GM19035 (cell line): Measurements from ENCODE around the gene ALG8.

ENCODE experiments used
- ATAC-seq: cut with Tn5 transposase; IDR thresholded peaks from one replicate; pipeline ENCODE4 v1.9.1; 2021; ENCODE audit not compliant: unreplicated experiment

ALG8 gene

GRCh38 chr11:78160557-78160956 is 21.1 kb upstream of the ALG8 start:
- ATAC-seq = no peak

- no peak for ATAC-seq
Measured at GRCh38 chr11:78158987-78159652, 19.7 kb upstream of the ALG8 start.

DNA sequence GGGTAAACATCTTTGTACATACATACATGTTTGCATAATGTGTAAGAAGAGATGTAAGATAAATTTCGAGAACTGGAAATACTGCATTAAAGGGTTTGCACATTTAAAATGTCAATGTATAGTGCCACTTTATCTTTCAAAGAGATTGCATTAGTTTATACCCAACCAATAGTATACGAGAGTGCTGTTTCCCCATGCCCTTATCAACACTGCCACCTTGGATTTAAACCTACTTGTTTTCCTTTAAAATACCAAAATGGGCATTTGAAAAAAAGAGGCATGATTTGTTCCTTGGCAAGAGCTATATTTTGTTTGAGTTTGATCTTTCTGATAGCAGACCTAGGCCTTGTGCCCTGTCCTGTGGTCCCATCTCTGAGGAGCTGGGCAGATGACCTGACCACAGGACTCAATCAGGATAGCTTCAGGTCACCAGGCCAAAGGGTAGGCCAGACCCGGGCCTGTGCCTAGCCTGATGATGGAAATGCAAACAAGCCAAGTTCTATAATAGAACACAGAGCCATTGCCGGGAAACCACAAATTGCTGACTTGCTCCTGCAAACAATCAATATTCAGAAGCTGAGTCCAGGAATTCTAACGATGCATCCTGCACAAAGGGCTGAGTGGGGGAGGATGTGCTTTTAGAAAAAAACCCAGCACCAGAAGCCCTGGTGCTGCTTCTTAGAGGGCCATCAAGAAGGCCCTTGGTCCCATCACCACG is 16.9 kb upstream of the ALG8 start:
- no peak for ATAC-seq

- ATAC-seq = no peak
Measured at GRCh38 chr11:78151804-78152203, 12.4 kb upstream of the ALG8 start.

DNA sequence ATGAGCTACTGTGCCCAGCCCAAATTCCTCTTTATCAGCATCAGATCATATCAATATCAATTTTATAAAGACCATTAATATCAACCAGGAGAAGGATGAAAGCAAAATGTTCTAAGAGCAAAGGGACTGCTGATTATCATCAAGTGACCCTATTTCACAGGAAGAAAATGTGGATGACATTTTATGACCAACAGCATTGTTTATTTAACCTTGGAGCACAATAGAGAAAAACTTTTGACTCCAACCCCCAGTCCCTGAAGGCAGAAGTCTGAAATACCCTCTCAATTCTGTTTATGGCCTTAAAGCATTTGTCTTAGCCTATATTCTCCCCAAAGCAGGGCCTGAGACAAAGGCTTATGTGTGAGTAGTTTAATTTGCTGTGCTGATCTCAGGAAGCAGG is 11.3 kb upstream of the ALG8 start:
- no peak for ATAC-seq

DNA sequence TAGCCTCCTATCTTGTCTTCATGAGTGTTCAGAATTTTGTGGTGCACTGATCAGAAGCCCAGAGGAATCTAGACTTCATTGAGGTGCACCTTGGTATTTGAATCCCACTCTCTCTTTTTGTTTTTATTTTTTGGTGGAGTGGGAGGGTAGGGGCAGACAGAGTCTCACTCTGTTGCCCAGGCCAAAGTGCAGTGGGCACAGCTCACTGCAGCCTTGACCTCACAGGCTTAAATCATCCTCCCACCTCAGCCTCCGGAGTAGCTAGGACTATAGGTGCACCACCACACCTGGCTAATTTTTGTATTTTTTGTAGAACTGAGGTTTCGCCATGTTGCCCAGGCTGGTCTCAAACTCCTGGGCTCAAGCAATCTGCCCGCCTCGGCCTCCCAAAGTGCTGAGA is 10.9 kb upstream of the ALG8 start:
- ATAC-seq = no peak

GRCh38 chr11:78149646-78150045 is 10.2 kb upstream of the ALG8 start:
- ATAC-seq = no peak

GRCh38 chr11:78147807-78148206 is 8.4 kb upstream of the ALG8 start:
- no peak for ATAC-seq

- no peak for ATAC-seq
Measured at GRCh38 chr11:78145511-78146025, 6.1 kb upstream of the ALG8 start.

DNA sequence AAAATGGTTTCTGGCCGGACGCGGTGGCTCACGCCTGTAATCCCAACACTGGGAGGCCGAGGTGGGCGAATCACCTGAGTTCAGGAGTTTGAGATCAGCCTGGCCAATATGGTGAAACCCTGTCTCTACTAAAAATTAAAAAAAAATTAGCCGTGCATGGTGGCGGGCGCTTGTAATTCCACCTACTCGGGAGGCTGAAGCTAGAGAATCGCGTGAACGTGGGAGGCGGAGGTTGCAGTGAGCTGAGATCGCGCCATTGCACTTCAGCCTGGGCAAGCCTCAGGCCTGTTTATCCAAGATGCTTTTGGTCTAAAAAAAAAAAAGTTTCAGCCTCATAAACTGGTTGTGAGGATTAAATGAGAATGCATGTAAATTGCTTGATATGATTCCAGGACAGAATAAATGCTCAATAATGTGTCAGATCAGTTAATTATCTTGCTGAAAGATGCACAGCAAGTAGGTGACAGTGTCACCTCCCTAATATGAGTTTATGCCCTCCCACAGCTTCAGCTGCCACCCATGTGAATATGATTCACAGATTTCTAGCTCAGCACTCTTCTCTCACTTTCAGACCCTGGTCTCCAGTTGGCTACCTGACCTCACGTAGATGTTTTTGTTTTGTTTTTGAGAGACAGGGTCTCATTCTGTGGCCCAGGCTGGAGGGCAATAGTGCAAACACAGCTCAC is 1.1 kb upstream of the ALG8 start:
- no peak for ATAC-seq

GRCh38 chr11:78138694-78139421 is 568 bp downstream of the ALG8 start:
- peak; percentile 29 for ATAC-seq

DNA sequence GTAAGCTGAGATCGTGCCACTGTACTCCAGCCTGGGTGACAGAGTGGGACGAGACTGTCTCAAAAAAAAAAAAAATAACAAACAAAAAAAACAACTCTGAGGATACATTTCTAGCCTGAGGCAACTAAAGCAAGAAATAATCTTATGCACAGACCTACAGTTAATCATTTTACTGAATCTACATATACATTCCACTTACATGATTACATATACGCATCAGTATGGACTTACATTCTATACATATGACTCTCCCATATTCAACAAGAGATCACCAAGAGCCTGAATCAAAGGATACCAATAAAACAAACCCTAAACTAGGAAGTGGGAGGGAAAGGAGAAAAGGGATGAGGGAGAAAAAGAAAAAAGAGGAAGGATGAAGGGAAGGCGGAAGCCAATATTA is 1.1 kb downstream of the ALG8 start:
- no peak for ATAC-seq

DNA sequence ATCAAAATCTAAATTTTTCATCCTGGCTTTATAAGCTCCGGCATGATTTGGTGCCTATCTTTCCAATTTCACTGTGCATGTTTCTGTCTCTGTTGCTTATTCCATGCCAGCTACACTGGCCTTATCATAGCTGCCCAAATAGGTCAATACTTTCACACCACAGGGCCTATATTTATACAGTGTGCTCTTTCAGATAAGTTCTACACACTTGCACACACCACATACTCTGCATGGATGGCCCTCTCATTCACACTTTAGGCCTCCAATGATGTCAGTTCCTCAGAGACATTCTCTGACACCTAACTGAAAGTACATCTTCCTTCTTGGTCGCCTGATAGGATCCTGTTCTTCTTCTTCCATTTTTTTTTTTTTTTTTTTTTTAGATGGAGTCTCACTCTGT is 7.0 kb downstream of the ALG8 start:
- no peak for ATAC-seq

DNA sequence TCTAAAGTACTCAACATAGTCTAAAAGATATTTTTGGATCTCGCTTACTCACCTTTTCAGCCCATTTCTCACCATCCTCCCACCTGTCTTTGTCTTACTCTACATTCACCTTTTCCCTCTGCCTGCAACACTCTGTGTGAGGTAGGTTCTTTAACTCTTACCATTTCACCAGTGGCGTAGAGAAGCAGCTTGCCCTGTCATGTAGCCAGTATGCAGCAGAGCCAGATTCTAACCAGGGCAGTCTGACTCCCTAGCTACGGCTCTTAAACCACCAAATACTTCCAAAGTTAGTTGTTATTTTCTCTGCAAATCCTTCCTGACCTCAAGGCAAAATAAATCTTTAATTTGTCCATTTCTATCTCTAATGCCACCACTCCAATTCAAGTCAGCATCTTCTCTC is 7.5 kb downstream of the ALG8 start:
- no peak for ATAC-seq

DNA sequence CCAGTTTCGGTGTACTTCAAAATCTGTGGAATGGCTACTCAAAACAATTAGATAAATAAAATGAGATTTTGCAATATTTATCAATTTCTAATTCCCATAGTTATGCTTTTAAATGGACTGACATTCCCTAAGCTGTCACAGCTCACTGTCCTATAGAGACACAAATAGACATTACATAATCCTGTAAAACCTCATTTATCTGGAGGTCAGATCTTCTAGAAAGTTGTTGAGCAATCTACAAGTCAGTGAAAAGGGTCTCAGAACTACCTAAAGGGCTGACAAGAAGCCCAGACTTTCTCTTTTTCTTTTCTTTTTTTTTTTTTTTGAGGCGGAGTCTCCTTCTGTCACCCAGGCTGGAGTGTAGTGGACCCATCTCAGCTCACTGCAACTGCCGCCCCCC is 12.0 kb downstream of the ALG8 start:
- ATAC-seq = no peak

DNA sequence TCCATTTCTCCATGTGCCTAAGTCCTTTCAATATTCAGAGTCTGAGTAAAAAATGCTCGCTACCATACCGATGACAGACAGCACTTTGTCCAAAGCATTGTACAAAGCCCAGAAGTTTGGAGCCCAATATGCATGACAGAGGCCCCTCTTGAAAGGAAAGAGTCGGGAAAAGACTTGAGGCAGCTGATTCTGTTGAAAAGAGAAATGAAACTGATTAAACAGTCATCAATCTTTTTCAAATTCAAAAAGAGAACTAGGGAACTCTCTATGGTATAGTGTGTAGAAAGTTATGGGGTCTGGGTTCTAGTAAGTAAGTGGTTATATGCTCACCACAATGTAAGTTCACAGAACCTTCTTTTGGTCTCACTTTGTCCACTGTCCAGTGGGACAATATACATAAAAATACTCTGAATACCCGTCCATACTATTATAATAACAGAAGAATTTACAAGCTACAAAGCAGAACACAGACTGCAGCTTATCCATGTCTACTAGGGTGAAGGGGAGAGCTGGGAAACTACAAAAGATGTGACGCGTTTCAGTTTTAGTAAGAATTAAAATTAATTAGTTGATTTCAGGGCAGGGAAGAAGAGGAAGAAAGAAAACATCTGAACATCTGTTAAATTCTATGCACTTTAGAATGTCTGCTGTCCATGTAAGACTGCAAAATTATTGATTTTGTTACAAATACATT is 26.7 kb downstream of the ALG8 start:
- ATAC-seq = no peak

GRCh38 chr11:78111298-78111697 is 28.1 kb downstream of the ALG8 start:
- no peak for ATAC-seq

DNA sequence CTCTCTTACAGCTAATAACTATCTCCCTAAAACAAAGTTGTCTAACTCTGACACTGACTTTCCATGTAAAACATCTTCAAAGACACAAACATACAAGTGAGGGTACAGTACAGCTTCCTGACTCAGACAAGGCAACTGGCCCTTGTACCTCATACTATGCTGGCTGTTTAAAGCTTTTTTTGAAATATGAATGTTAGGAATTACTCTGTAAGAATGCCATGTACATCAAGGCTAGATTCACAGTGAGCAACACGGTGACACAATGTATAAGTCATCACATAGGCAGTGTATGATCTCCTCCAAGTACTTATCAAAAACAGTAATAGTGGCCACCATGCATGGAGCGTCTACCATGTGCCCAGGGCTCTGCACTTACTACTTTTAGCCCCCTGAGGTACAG is 28.6 kb downstream of the ALG8 start:
- ATAC-seq = no peak

DNA sequence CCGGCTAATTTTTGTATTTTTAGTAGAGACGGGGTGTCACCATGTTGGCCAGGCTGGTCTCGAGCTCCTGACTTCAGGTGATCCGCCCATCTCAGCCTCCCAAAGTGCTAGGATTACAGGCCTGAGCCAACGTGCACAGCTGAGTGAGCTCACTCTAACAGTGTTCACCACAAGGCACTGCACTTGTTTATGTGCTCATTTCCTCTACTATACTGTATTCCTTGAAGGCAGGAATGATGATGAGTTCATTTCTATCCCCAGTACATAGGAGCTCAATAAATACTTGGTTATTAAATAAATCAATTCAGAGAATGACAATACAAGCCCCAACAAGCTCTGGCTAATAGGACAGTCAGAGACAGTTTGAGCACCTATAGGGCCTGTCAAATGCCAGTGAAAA is 29.1 kb downstream of the ALG8 start:
- ATAC-seq = no peak

GRCh38 chr11:78109081-78110015 is 30.1 kb downstream of the ALG8 start:
- ATAC-seq = no peak
